HUES64 (cell line): ENCODE measurements around the gene TMEM138.

Experiments
- H3K27ac ChIP-seq: 2 replicates; pipeline ENCODE4 v1.7.0; 2013; ENCODE audit warnings: low read depth, low read length, inconsistent platforms
- H3K27me3 ChIP-seq: 2 replicates; pipeline ENCODE4 v1.6.1; 2013; ENCODE audit warnings: mild to moderate bottlenecking, low read length; ENCODE audit not compliant: insufficient read depth
- H3K36me3 ChIP-seq: 2 replicates; pipeline ENCODE4 v1.6.1; 2013; ENCODE audit warnings: mild to moderate bottlenecking, low read length; ENCODE audit not compliant: insufficient read depth
- H3K4me1 ChIP-seq: 2 replicates; pipeline ENCODE4 v1.6.1; 2013; ENCODE audit warnings: mild to moderate bottlenecking, low read length, moderate library complexity; ENCODE audit not compliant: insufficient read depth
- H3K4me3 ChIP-seq: 2 replicates; pipeline ENCODE4 v1.5.1; 2013; ENCODE audit warnings: mild to moderate bottlenecking, low read length, moderate library complexity
- H3K9ac ChIP-seq: 2 replicates; pipeline ENCODE4 v1.6.1; 2013; ENCODE audit warnings: mild to moderate bottlenecking, low read depth, low read length
- H3K9me3 ChIP-seq: 2 replicates; pipeline ENCODE4 v1.6.1; 2013; ENCODE audit warnings: low read depth, low read length; ENCODE audit not compliant: insufficient read depth
- WGBS: fragments of 150-250, 120-280 bp; methylation state at CpG from one replicate; pipeline ENCODE4 v1.1.7; 2013; ENCODE audit warnings: missing lambda C conversion rate; 5-methylcytosine and 5-hydroxymethylcytosine counted together

Gene TMEM138

GRCh38 chr11:61333550-61334433 lies 28.4 kb upstream of the TMEM138 start:
- Histone ChIP-seq H3K4me3 (peak overlapping the region; percentile 84), H3K36me3 (peaks cover 28% of the 10 kb centered on the region), H3K27me3 (no peaks in the 10 kb centered on the region), H3K9ac (peak overlapping the region; percentile 97), H3K9me3 (no peaks in the 10 kb centered on the region), H3K27ac (peak overlapping the region; percentile 87), H3K4me1 (peaks cover 17% of the 10 kb centered on the region; the same call in 1 of the 2 replicates)
- 37% methylated on average over 19 of the region's 19 CpGs for WGBS

DNA sequence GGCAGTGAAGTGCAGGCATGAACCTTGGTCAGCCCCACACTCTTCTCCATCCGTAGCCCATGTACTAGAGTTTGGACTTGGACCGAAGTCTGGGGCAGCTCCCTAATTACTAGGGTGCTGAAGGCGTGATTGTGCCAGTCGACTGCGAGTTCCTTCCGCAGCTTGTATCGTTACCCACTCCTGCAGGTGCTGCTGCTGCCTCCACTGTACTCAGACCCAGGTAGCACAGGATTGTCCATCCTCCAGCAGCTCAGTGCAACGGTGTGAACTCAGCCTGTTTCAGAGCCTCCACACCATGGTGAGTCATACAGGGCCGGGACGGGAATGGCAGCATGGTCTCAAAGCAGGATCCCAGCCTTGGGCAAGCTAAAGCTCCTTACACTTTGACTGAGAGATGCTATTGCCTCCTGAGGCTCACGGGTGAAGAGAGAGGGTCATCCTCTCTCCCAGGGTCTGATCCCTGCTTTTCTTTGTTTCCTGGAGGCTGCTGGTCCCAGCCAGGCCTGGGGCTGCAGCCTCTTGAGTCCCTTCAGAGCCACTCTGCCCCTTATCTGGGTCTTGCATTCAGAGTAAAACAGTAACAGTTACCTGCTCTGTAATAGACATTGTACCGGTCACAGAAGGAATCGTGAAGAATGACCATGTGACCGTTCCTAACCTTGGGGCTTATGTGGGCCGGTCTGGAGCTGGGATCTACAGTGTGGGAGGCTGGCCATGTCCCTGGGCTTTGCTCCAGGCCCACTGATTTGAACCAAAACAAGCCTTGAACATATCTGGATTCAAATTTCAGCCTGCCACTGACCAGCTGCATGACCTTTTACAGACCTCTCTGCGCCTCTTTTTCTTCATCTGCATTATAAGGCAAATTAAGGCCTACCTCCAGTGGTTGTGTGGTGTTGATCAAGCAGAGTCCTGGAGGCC lies 27.5 kb upstream of the TMEM138 start:
- peaks cover 21% of the 10 kb centered on the region for H3K36me3 ChIP-seq
- H3K9ac ChIP-seq, result peak overlapping the region; percentile 97
- WGBS, result 93% methylated on average over 16 of the region's 16 CpGs

GRCh38 chr11:61335355-61335710 lies 26.8 kb upstream of the TMEM138 start:
- Histone ChIP-seq H3K9ac (peak overlapping the region; percentile 97), H3K27me3 (no peaks in the 10 kb centered on the region), H3K27ac (no peak overlapping the region), H3K9me3 (no peaks in the 10 kb centered on the region), H3K4me1 (peaks cover 17% of the 10 kb centered on the region; the same call in 1 of the 2 replicates), H3K36me3 (peaks cover 14% of the 10 kb centered on the region; the same call in 1 of the 2 replicates), H3K4me3 (no peak overlapping the region)
- whole genome bisulfite sequencing, result 86% methylated on average over 1 of the region's 1 CpG

More for the DNA sequence above, 27.5 kb upstream of the TMEM138 start:
- Histone ChIP-seq H3K27me3 (no peaks in the 10 kb centered on the region), H3K4me1 (peaks cover 17% of the 10 kb centered on the region; the same call in 1 of the 2 replicates), H3K4me3 (no peak overlapping the region), H3K9me3 (no peaks in the 10 kb centered on the region), H3K27ac (no peak overlapping the region)

- no peak overlapping the region for H3K4me3 ChIP-seq
- peak overlapping the region; percentile 54 for H3K27ac ChIP-seq
- H3K9ac ChIP-seq, result peak overlapping the region; percentile 74
These were observed 25.8 kb upstream of the TMEM138 start for GRCh38 chr11:61336171-61336935.

DNA sequence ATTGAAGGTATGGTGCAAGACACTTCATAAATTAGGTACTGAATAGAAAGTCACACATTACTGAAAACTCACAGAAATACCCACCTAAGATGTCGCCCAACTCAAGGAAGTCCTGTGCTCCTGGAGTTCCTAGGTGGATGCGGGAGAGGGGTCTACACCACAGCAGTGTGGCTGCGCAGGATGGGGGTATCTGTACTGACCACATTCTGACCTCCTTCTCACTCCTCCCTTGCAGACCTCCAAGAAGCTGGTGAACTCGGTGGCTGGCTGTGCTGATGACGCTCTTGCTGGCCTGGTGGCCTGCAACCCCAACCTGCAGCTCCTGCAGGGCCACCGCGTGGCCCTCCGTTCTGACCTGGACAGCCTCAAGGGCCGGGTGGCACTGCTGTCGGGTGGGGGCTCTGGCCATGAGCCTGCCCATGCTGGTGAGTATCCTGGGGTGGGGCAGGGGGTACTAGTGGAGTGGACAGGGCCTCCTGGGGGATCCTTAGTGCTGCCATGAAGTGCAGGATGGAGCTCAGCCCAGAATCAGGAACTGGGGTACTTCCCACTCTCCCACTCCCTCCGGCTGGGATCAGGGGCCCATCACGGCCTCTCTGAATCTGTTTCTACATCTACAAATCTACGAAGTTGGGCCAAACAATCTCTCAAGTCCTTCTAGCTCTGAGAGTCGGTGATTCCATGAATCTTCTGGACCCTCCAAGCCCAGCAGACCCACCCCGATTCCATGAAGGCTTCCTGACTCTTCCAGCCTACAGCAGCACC lies 24.3 kb upstream of the TMEM138 start:
- H3K4me3 ChIP-seq, result no peak overlapping the region
- peaks cover 11% of the 10 kb centered on the region; the same call in 1 of the 2 replicates for H3K4me1 ChIP-seq
- no peaks in the 10 kb centered on the region for H3K27me3 ChIP-seq
- WGBS, result 92% methylated on average over 15 of the region's 15 CpGs
- no peaks in the 10 kb centered on the region for H3K9me3 ChIP-seq
- no peak overlapping the region for H3K27ac ChIP-seq
- H3K36me3 ChIP-seq, result peaks cover 22% of the 10 kb centered on the region
- H3K9ac ChIP-seq, result no peak overlapping the region

More at GRCh38 chr11:61336171-61336935, 25.8 kb upstream of the TMEM138 start:
- WGBS, result 40% methylated on average over 8 of the region's 8 CpGs
- no peaks in the 10 kb centered on the region for H3K27me3 ChIP-seq
- H3K36me3 ChIP-seq, result peaks cover 12% of the 10 kb centered on the region; the same call in 1 of the 2 replicates
- peaks cover 17% of the 10 kb centered on the region; the same call in 1 of the 2 replicates for H3K4me1 ChIP-seq
- H3K9me3 ChIP-seq, result no peaks in the 10 kb centered on the region

- 89% methylated on average over 26 of the region's 26 CpGs for WGBS
These were observed 23.2 kb upstream of the TMEM138 start for GRCh38 chr11:61338783-61339489.

DNA sequence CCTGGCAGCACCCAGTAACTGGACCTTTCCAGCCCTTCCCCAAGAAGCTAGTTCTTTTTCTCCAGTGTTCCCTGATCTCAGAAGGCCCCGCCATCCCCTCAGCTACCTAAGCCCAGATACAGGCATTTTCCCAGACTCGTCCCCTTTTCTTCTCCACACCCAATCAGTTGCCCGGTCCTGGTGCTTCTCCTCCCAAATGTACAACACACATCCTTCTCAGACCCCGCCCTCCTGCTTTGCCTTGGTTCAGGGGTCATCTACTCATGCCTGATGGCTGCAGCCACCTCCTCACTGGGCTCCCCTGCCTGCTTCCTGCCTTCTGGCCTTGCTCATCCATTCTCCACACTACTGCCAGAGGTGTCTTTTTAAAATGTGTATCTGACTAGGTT lies 22.7 kb upstream of the TMEM138 start:
- no peak overlapping the region for H3K27ac ChIP-seq
- H3K27me3 ChIP-seq, result no peaks in the 10 kb centered on the region
- no peaks in the 10 kb centered on the region for H3K9me3 ChIP-seq
- H3K4me3 ChIP-seq, result no peak overlapping the region
- H3K36me3 ChIP-seq, result peaks cover 25% of the 10 kb centered on the region
- 88% methylated on average over 4 of the region's 4 CpGs for WGBS
- no peak overlapping the region for H3K9ac ChIP-seq
- H3K4me1 ChIP-seq, result peaks cover 6% of the 10 kb centered on the region; the same call in 1 of the 2 replicates

More at GRCh38 chr11:61338783-61339489, 23.2 kb upstream of the TMEM138 start:
- Histone ChIP-seq H3K27me3 (no peaks in the 10 kb centered on the region), H3K36me3 (peaks cover 25% of the 10 kb centered on the region), H3K4me3 (no peak overlapping the region), H3K9me3 (no peaks in the 10 kb centered on the region), H3K9ac (no peak overlapping the region), H3K4me1 (peaks cover 6% of the 10 kb centered on the region; the same call in 1 of the 2 replicates), H3K27ac (no peak overlapping the region)

GRCh38 chr11:61340979-61341378 lies 21.2 kb upstream of the TMEM138 start:
- Histone ChIP-seq H3K9ac (no peak overlapping the region), H3K9me3 (no peaks in the 10 kb centered on the region), H3K36me3 (peaks cover 25% of the 10 kb centered on the region), H3K4me3 (no peak overlapping the region), H3K4me1 (no peaks in the 10 kb centered on the region), H3K27me3 (no peaks in the 10 kb centered on the region), H3K27ac (no peak overlapping the region)
- WGBS, result 96% methylated on average over 2 of the region's 2 CpGs

- WGBS, result 93% methylated on average over 4 of the region's 4 CpGs
- H3K9ac ChIP-seq, result no peak overlapping the region
These were observed 20.5 kb upstream of the TMEM138 start for GRCh38 chr11:61341706-61342105.

More at GRCh38 chr11:61341706-61342105, 20.5 kb upstream of the TMEM138 start:
- Histone ChIP-seq H3K27me3 (no peaks in the 10 kb centered on the region), H3K36me3 (peaks cover 25% of the 10 kb centered on the region), H3K9me3 (no peaks in the 10 kb centered on the region), H3K4me1 (no peaks in the 10 kb centered on the region), H3K27ac (no peak overlapping the region), H3K4me3 (no peak overlapping the region)
